Activated T-helper 1 cell treated with Interleukin-2 at 50 U/mL for 16 hours (primary cell): ENCODE results near the gene ARHGDIG.
"Not testable (repeated sequence)": the region's sequence is repeated elsewhere in the genome, so short reads cannot be mapped to it uniquely, and the experiment has no call there.

Experiments
- DNase-seq: peaks from one replicate; pipeline ENCODE4 v3.0.0-alpha.2; 2020; ENCODE audit warnings: low read depth

The ARHGDIG gene

GRCh38 chr16:330741-331140 is 50.4 kb downstream of the ARHGDIG start:
- DNase-seq: no peak

- DNase-seq: not testable (repeated sequence)
Measured at GRCh38 chr16:331181-331814, 50.9 kb downstream of the ARHGDIG start.
